ENCODE results near the gene RITA1.

DNA sequence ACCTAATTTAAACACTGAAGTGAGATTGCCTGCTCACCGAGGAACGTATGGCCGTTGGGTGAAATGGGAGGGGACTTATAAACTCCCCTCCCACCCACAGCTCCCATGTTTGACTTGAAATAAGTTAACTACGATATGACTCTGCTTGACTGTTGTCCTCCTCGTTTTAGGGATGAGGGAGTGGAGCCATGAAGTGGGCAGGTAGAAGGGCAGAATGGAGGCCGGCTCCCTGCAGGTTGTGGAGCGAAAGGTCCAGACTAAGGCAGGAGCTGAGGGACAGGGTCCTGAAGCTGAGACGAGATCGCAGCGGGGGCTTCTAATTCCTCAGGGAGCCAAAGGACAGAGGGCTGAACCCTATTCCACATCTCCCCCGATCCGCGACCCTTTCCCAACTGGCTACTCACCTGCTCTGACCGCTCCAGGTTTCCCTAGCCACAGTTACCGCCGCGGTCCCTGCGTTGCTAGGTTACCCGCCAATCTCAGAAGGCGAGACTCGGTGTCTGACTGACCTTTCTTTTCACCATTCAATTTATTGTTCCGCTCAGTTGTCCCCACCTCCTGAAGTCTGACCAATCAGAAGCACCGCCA is 35.2 kb downstream of the RITA1 start:
- TF ChIP-seq, protein P1, sequence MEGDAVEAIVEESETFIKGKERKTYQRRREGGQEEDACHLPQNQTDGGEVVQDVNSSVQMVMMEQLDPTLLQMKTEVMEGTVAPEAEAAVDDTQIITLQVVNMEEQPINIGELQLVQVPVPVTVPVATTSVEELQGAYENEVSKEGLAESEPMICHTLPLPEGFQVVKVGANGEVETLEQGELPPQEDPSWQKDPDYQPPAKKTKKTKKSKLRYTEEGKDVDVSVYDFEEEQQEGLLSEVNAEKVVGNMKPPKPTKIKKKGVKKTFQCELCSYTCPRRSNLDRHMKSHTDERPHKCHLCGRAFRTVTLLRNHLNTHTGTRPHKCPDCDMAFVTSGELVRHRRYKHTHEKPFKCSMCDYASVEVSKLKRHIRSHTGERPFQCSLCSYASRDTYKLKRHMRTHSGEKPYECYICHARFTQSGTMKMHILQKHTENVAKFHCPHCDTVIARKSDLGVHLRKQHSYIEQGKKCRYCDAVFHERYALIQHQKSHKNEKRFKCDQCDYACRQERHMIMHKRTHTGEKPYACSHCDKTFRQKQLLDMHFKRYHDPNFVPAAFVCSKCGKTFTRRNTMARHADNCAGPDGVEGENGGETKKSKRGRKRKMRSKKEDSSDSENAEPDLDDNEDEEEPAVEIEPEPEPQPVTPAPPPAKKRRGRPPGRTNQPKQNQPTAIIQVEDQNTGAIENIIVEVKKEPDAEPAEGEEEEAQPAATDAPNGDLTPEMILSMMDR (IDR thresholded peaks at IDR 0.05; ENCODE audit: extremely low read depth in 1 of 2, insufficient read depth in 1 of 2, low read depth in 1 of 2, low read length in 2 of 2), result no peak
- TF ChIP-seq EZH2 (IDR thresholded peaks at IDR 0.05; ENCODE audit: borderline replicate concordance, low read depth, low read length, severe bottlenecking), result no peak
- no peak for TF ChIP-seq MYC (IDR thresholded peaks at IDR 0.05; ENCODE audit: low read depth, low read length)
- no peak for TF ChIP-seq POLR2A (IDR thresholded peaks at IDR 0.05; ENCODE audit: low read depth, low read length)
- no peak for TF ChIP-seq GATA2 (IDR thresholded peaks at IDR 0.05; ENCODE audit: insufficient read depth, insufficient read length, low read depth, low read length)
- TF ChIP-seq POLR2AphosphoS5 (IDR thresholded peaks at IDR 0.05; ENCODE audit: insufficient read depth, low read depth, low read length), result no peak
